Activated CD8-positive, alpha-beta memory T cell treated with anti-CD3 and anti-CD28 coated beads, Interleukin-2, amount 50 U/mL, for 24 hours (primary cell): ENCODE data around the gene NAGLU.

Source experiments
- DNase-seq: peaks from one replicate; pipeline ENCODE4 v3.0.0-alpha.2; 2020; ENCODE audit errors: extremely low read depth

NAGLU gene

GRCh38 chr17:42564815-42565522 is 28.9 kb downstream of the NAGLU start:
- DNase-seq, result no peak

- DNase-seq, result no peak
Measured at GRCh38 chr17:42565523-42566214, 29.6 kb downstream of the NAGLU start.

- DNase-seq, result no peak
Measured at GRCh38 chr17:42566215-42566882, 30.3 kb downstream of the NAGLU start.

- peak; percentile 76 for DNase-seq
Measured at GRCh38 chr17:42566883-42567573, 31.0 kb downstream of the NAGLU start, which contains the start of gene MLX. Gene MLX, plus strand, starts transcription at chr17:42567100. Its CDS starts 25 bp downstream, at chr17:42567125.

- DNase-seq, result no peak
Measured at GRCh38 chr17:42568341-42569111, 32.5 kb downstream of the NAGLU start.

- DNase-seq, result no peak
Measured at GRCh38 chr17:42571435-42572225, 35.6 kb downstream of the NAGLU start.

- DNase-seq, result no peak
Measured at GRCh38 chr17:42573095-42573494, 37.1 kb downstream of the NAGLU start.

- no peak for DNase-seq
Measured at GRCh38 chr17:42574463-42574862, 38.4 kb downstream of the NAGLU start.

- DNase-seq, result no peak
Measured at GRCh38 chr17:42577140-42577531, 41.1 kb downstream of the NAGLU start.

GRCh38 chr17:42577532-42578281 is 41.7 kb downstream of the NAGLU start, which contains the start of gene PSMC3IP:
Gene PSMC3IP, minus strand, starts transcription at chr17:42577729. Its CDS starts 43 bp downstream, at chr17:42577686.
- DNase-seq, result peak; percentile 88

GRCh38 chr17:42578282-42578869 is 42.3 kb downstream of the NAGLU start:
- DNase-seq, result peak; percentile 59

GRCh38 chr17:42579794-42580551 is 43.9 kb downstream of the NAGLU start:
- DNase-seq, result no peak

- DNase-seq, result no peak
Measured at GRCh38 chr17:42581744-42582270, 45.8 kb downstream of the NAGLU start.

- DNase-seq, result no peak
Measured at GRCh38 chr17:42584880-42585279, 48.8 kb downstream of the NAGLU start.

- DNase-seq, result no peak
Measured at GRCh38 chr17:42585353-42585752, 49.3 kb downstream of the NAGLU start.

- DNase-seq, result no peak
Measured at GRCh38 chr17:42586514-42587230, 50.6 kb downstream of the NAGLU start.

- DNase-seq, result no peak
Measured at GRCh38 chr17:42590886-42591285, 54.8 kb downstream of the NAGLU start.

GRCh38 chr17:42591411-42591810 is 55.4 kb downstream of the NAGLU start:
- DNase-seq, result no peak
